GM23338 (cell line): ENCODE results near the gene SRR. TPM values are rescaled to one million over a fixed set of nuclear protein-coding genes. Genes with fewer than 3 reads are reported as not detected.
A peak's percentile ranks its signal among the peaks of the same experiment; 100 is the strongest.

Experiments used
- ATAC-seq: fragments of 200-7000 bp; cut with Tn5 transposase; 3 replicates; pipeline ENCODE4 v1.9.1; 2020
- DNase-seq: peaks from one replicate; pipeline ENCODE4 v3.0.0-alpha.2; 2015; ENCODE audit warnings: low spot score
- H2AFZ ChIP-seq: fragments of 200-600 bp; sonication (generic); 2 replicates; pipeline ENCODE4 v1.8.0; 2016; ENCODE audit warnings: antibody characterized with exemption, mild to moderate bottlenecking, moderate library complexity
- H3F3A ChIP-seq: fragments of 200-600 bp; sonication (generic); replicated peaks from 2 replicates; pipeline ENCODE4 v1.8.0; 2017; ENCODE audit warnings: antibody characterized with exemption, mixed run types, low read depth
- H3K27ac ChIP-seq: fragments of 200-600 bp; sonication (generic); 2 replicates; pipeline ENCODE4 v1.6.1; 2016; ENCODE audit warnings: low read depth
- H3K27me3 ChIP-seq: fragments of 200-600 bp; sonication (generic); 2 replicates; pipeline ENCODE4 v1.8.0; 2016; ENCODE audit warnings: mild to moderate bottlenecking, mixed run types, moderate library complexity; ENCODE audit not compliant: insufficient read depth
- H3K36me3 ChIP-seq: fragments of 200-600 bp; sonication (generic); 2 replicates; pipeline ENCODE4 v1.8.0; 2016; ENCODE audit warnings: mild to moderate bottlenecking; ENCODE audit not compliant: insufficient read depth
- H3K4me1 ChIP-seq: fragments of 200-600 bp; sonication (generic); 2 replicates; pipeline ENCODE4 v1.8.0; 2016; ENCODE audit warnings: mild to moderate bottlenecking, moderate library complexity; ENCODE audit not compliant: insufficient read depth
- H3K4me2 ChIP-seq: fragments of 200-600 bp; sonication (generic); 2 replicates; pipeline ENCODE4 v1.7.1; 2017; ENCODE audit warnings: mixed run types
- H3K4me3 ChIP-seq: fragments of 200-600 bp; sonication (generic); 2 replicates; pipeline ENCODE4 v1.6.1; 2016; ENCODE audit warnings: mixed run types
- H3K79me2 ChIP-seq: fragments of 200-600 bp; sonication (generic); replicated peaks from 2 replicates; pipeline ENCODE4 v1.8.0; 2017; ENCODE audit warnings: mild to moderate bottlenecking; ENCODE audit not compliant: insufficient read depth
- H3K9me2 ChIP-seq: fragments of 200-600 bp; sonication (generic); 2 replicates; pipeline ENCODE4 v1.8.0; 2017; ENCODE audit not compliant: insufficient read depth
- H4K20me1 ChIP-seq: fragments of 200-600 bp; sonication (generic); replicated peaks from 2 replicates; pipeline ENCODE4 v1.8.0; 2017; ENCODE audit warnings: mild to moderate bottlenecking; ENCODE audit not compliant: insufficient read depth
- H3K27ac Mint-ChIP-seq: 2 replicates; pipeline ENCODE4 v1.8.0; 2020; ENCODE audit warnings: inconsistent platforms, mild to moderate bottlenecking, moderate library complexity, mixed read lengths
- H3K27me3 Mint-ChIP-seq: 3 replicates; pipeline ENCODE4 v1.8.0; 2022; ENCODE audit warnings: low read depth, mild to moderate bottlenecking, moderate library complexity, mixed read lengths, inconsistent platforms; ENCODE audit not compliant: insufficient read depth, poor library complexity
- H3K36me3 Mint-ChIP-seq: 3 replicates; pipeline ENCODE4 v1.8.0; 2021; ENCODE audit warnings: low read depth, mild to moderate bottlenecking, inconsistent platforms, moderate library complexity, mixed read lengths
- H3K4me1 Mint-ChIP-seq: 3 replicates; pipeline ENCODE4 v1.8.0; 2020; ENCODE audit warnings: mild to moderate bottlenecking, inconsistent platforms, mixed read lengths
- H3K4me3 Mint-ChIP-seq: 3 replicates; pipeline ENCODE4 v1.8.0; 2021; ENCODE audit warnings: moderate library complexity, mild to moderate bottlenecking, inconsistent platforms, mixed read lengths
- H3K9me3 Mint-ChIP-seq: 3 replicates; pipeline ENCODE4 v1.8.0; 2020; ENCODE audit warnings: moderate library complexity, mild to moderate bottlenecking, inconsistent platforms, mixed read lengths
- ETS1 ChIP-seq: IDR thresholded peaks from 2 replicates; pipeline ENCODE4 v1.6.1; 2016; ENCODE audit warnings: antibody characterized with exemption
- EZH2phosphoT487 ChIP-seq: fragments of 200-600 bp; sonication (generic); IDR thresholded peaks from one replicate; pipeline ENCODE4 v1.8.1; 2018; ENCODE audit warnings: antibody characterized with exemption; ENCODE audit not compliant: unreplicated experiment
- JUNB ChIP-seq: IDR thresholded peaks from one replicate; pipeline ENCODE4 v1.6.1; 2016; ENCODE audit warnings: antibody characterized with exemption; ENCODE audit not compliant: unreplicated experiment
- STAT1 ChIP-seq: IDR thresholded peaks from one replicate; pipeline ENCODE4 v1.6.1; 2016; ENCODE audit warnings: antibody characterized with exemption; ENCODE audit not compliant: unreplicated experiment
- ZNF114 ChIP-seq: fragments of 250-450 bp; sonication (Bioruptor Pico); IDR thresholded peaks from 2 replicates; pipeline ENCODE4 v1.5.0; 2020; ENCODE audit warnings: mild to moderate bottlenecking, moderate library complexity
- ZNF331 ChIP-seq: fragments of 250-450 bp; sonication (Bioruptor Pico); IDR thresholded peaks from 2 replicates; pipeline ENCODE4 v1.5.0; 2020; ENCODE audit warnings: low read depth, mild to moderate bottlenecking, moderate library complexity
- ZNF462 ChIP-seq: fragments of 250-450 bp; sonication (Bioruptor Pico); IDR thresholded peaks from 2 replicates; pipeline ENCODE4 v1.5.0; 2020; ENCODE audit warnings: mild to moderate bottlenecking, moderate library complexity
- polyA plus RNA-seq: library from polyadenylated mRNA; unstranded; fragments of >200 nt; fragmentation: Nextera tagmentation; extraction: Ambion mirVana; gene quantifications from 2 replicates; pipeline ENCODE4 v1.2.1, GENCODE V29; 2016
- total RNA-seq: library from RNA; depleted of rRNA; stranded (reverse); fragments of >200 nt; shearing (Covaris generic); gene quantifications from 2 replicates; pipeline ENCODE4 v1.2.3, GENCODE V29; 2014

Gene SRR
- total and polyA plus RNA-seq, 2 experiments from 2014 or later, result 2.8 to 5.4 TPM

- no peak for TF ChIP-seq ZNF462 (CRISPR knock-in tag)
- TF ChIP-seq ZNF331 (CRISPR knock-in tag), result no peak
- no peak for TF ChIP-seq ETS1
- TF ChIP-seq ZNF114 (CRISPR knock-in tag), result no peak
These were observed 42.7 kb downstream of the SRR start (continued) for GRCh38 chr17:2346475-2346874.

- H3K4me3 ChIP-seq, result peak overlapping the region; percentile 37
- ATAC-seq (peak; percentile 93), DNase-seq (peak; percentile 98)
- H3K36me3 ChIP-seq, result no peaks in the 10 kb centered on the region
- peaks cover 35% of the 10 kb centered on the region for H3K4me1 Mint-ChIP-seq
- no peak overlapping the region for H2AFZ ChIP-seq
- H4K20me1 ChIP-seq, result no peaks in the 10 kb centered on the region
- peaks cover 9% of the 10 kb centered on the region; the same call in 1 of the 2 replicates for H3K79me2 ChIP-seq
- H3K27me3 Mint-ChIP-seq, result peaks cover 11% of the 10 kb centered on the region
- peak overlapping the region; percentile 92 for H3K27ac ChIP-seq
- no peaks in the 10 kb centered on the region for H3K9me3 Mint-ChIP-seq
- H3K4me1 ChIP-seq, result peaks cover 17% of the 10 kb centered on the region
- peaks cover 11% of the 10 kb centered on the region; the same call in 2 of the 3 replicates for H3K36me3 Mint-ChIP-seq
- H3F3A ChIP-seq, result peaks cover 15% of the 10 kb centered on the region
- no peaks in the 10 kb centered on the region for H3K9me2 ChIP-seq
- peak overlapping the region; percentile 62 for H3K4me3 Mint-ChIP-seq
- H3K27me3 ChIP-seq, result no peaks in the 10 kb centered on the region
- peak overlapping the region; percentile 53 for H3K4me2 ChIP-seq
- H3K27ac Mint-ChIP-seq, result peak overlapping the region; percentile 97
- TF ChIP-seq STAT1 (no peak), ZNF331 (CRISPR knock-in tag) (no peak), EZH2phosphoT487 (no peak), ZNF462 (CRISPR knock-in tag) (peak; percentile 47; the same call in 1 of the 2 replicates), JUNB (no peak)
These were observed 44.3 kb downstream of the SRR start for GRCh38 chr17:2347805-2348685.
